H1 (cell line): Measurements from ENCODE around the gene MCF2L2. TPM values are rescaled to one million over a fixed set of nuclear protein-coding genes. Genes with fewer than 3 reads are reported as not detected.

Experiments
- CREB1 ChIP-seq: IDR thresholded peaks from 2 replicates; pipeline ENCODE4 v1.6.1; 2012; ENCODE audit warnings: inconsistent platforms
- EP300 ChIP-seq, 2 experiments: IDR thresholded peaks; 1 replicate in 1 of 2; 2 replicates in 1 of 2; pipeline ENCODE4 v1.6.1; 2011 to 2012; ENCODE audit warnings: low read depth in 2 of 2, low read length in 2 of 2, mild to moderate bottlenecking in 2 of 2, borderline replicate concordance in 1 of 2, inconsistent platforms in 1 of 2, moderate library complexity in 1 of 2
- SP1 ChIP-seq: IDR thresholded peaks from 2 replicates; pipeline ENCODE4 v1.6.1; 2011; ENCODE audit warnings: low read depth, low read length
- polyA plus RNA-seq, 7 experiments: library from polyadenylated mRNA; depleted of rRNA in 3 of 7; stranded (reverse) in 5 of 7; unstranded in 2 of 7; fragments of >200 nt in 5 of 7; fragments of 200-250 nt in 2 of 7; gene quantifications; 1 replicate in 5 of 7; 2 replicates in 1 of 7; 4 replicates in 1 of 7; pipeline versions ENCODE4 v1.2.1 to v1.2.3, GENCODE V29; 2011 to 2013; ENCODE audit warnings: missing spikeins in 2 of 7, mixed read lengths in 2 of 7
- total RNA-seq: library from RNA; stranded (reverse); fragmentation: NEBNext Ultra II Directional; extraction: Animal tissue kit (Norgen Biotek cat#: 25700); gene quantifications from 2 replicates; pipeline ENCODE4 v1.2.1, GENCODE V29; 2021
- TF ChIP-seq, protein P1 (sequence below): fragments of 300-600 bp; sonication (generic); IDR thresholded peaks from 2 replicates; pipeline ENCODE4 v1.7.1; 2012; ENCODE audit warnings: low read length, moderate library complexity, mild to moderate bottlenecking, inconsistent platforms; ENCODE audit not compliant: insufficient replicate concordance
- TF ChIP-seq, protein P2 (sequence below): IDR thresholded peaks from 2 replicates; pipeline ENCODE4 v1.6.1; 2011; ENCODE audit warnings: low read depth, mild to moderate bottlenecking, low read length; ENCODE audit not compliant: insufficient read depth

The MCF2L2 gene
- total and polyA plus RNA-seq, 2 of the 8 experiments (the other 6 are each of a cell fraction or from before 2014, with no cell fraction given) = 4.1 to 13.7 TPM

DNA sequence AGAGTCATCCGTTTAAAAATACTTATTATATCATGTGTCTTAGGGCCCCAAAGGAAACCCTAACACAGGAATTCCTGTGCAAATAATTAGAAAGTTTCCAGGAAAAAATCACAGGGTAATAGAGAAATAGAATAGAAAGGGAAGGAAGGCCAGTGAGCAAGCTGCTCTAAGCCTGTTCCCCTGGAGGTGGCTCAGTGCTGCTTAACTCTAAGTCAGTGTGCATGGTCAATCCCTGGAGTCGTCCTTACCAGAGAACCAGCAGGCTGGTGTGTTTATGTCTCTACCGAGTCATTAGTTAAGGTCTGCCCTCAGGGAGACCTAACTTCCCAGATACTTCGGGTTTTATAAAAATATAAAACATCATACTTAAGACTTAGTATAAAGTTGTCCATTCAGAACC lies 21.0 kb upstream of the MCF2L2 start (continued):
- TF ChIP-seq EP300 (IDR thresholded peaks at IDR 0.05; ENCODE audit: borderline replicate concordance in 1 of 2, low read depth in 2 of 2, low read length in 2 of 2) (no peak), CREB1 (no peak), SP1 (no peak)
- TF ChIP-seq, protein P1, sequence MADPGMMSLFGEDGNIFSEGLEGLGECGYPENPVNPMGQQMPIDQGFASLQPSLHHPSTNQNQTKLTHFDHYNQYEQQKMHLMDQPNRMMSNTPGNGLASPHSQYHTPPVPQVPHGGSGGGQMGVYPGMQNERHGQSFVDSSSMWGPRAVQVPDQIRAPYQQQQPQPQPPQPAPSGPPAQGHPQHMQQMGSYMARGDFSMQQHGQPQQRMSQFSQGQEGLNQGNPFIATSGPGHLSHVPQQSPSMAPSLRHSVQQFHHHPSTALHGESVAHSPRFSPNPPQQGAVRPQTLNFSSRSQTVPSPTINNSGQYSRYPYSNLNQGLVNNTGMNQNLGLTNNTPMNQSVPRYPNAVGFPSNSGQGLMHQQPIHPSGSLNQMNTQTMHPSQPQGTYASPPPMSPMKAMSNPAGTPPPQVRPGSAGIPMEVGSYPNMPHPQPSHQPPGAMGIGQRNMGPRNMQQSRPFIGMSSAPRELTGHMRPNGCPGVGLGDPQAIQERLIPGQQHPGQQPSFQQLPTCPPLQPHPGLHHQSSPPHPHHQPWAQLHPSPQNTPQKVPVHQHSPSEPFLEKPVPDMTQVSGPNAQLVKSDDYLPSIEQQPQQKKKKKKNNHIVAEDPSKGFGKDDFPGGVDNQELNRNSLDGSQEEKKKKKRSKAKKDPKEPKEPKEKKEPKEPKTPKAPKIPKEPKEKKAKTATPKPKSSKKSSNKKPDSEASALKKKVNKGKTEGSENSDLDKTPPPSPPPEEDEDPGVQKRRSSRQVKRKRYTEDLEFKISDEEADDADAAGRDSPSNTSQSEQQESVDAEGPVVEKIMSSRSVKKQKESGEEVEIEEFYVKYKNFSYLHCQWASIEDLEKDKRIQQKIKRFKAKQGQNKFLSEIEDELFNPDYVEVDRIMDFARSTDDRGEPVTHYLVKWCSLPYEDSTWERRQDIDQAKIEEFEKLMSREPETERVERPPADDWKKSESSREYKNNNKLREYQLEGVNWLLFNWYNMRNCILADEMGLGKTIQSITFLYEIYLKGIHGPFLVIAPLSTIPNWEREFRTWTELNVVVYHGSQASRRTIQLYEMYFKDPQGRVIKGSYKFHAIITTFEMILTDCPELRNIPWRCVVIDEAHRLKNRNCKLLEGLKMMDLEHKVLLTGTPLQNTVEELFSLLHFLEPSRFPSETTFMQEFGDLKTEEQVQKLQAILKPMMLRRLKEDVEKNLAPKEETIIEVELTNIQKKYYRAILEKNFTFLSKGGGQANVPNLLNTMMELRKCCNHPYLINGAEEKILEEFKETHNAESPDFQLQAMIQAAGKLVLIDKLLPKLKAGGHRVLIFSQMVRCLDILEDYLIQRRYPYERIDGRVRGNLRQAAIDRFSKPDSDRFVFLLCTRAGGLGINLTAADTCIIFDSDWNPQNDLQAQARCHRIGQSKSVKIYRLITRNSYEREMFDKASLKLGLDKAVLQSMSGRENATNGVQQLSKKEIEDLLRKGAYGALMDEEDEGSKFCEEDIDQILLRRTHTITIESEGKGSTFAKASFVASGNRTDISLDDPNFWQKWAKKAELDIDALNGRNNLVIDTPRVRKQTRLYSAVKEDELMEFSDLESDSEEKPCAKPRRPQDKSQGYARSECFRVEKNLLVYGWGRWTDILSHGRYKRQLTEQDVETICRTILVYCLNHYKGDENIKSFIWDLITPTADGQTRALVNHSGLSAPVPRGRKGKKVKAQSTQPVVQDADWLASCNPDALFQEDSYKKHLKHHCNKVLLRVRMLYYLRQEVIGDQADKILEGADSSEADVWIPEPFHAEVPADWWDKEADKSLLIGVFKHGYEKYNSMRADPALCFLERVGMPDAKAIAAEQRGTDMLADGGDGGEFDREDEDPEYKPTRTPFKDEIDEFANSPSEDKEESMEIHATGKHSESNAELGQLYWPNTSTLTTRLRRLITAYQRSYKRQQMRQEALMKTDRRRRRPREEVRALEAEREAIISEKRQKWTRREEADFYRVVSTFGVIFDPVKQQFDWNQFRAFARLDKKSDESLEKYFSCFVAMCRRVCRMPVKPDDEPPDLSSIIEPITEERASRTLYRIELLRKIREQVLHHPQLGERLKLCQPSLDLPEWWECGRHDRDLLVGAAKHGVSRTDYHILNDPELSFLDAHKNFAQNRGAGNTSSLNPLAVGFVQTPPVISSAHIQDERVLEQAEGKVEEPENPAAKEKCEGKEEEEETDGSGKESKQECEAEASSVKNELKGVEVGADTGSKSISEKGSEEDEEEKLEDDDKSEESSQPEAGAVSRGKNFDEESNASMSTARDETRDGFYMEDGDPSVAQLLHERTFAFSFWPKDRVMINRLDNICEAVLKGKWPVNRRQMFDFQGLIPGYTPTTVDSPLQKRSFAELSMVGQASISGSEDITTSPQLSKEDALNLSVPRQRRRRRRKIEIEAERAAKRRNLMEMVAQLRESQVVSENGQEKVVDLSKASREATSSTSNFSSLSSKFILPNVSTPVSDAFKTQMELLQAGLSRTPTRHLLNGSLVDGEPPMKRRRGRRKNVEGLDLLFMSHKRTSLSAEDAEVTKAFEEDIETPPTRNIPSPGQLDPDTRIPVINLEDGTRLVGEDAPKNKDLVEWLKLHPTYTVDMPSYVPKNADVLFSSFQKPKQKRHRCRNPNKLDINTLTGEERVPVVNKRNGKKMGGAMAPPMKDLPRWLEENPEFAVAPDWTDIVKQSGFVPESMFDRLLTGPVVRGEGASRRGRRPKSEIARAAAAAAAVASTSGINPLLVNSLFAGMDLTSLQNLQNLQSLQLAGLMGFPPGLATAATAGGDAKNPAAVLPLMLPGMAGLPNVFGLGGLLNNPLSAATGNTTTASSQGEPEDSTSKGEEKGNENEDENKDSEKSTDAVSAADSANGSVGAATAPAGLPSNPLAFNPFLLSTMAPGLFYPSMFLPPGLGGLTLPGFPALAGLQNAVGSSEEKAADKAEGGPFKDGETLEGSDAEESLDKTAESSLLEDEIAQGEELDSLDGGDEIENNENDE = no peak
- TF ChIP-seq, protein P2, sequence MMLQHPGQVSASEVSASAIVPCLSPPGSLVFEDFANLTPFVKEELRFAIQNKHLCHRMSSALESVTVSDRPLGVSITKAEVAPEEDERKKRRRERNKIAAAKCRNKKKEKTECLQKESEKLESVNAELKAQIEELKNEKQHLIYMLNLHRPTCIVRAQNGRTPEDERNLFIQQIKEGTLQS = no peak
